GM11168 (cell line): ENCODE data around the gene ARHGEF26.

Experiments used
- in situ Hi-C: fragments of 300-500 bp; cut with MboI; formaldehyde crosslinking; loops from one replicate; pipeline ENCODE4 v1.12.0; 2022; ENCODE audit warnings: low sequenced_read_pairs; ENCODE audit not compliant: unreplicated experiment

The ARHGEF26 gene

DNA sequence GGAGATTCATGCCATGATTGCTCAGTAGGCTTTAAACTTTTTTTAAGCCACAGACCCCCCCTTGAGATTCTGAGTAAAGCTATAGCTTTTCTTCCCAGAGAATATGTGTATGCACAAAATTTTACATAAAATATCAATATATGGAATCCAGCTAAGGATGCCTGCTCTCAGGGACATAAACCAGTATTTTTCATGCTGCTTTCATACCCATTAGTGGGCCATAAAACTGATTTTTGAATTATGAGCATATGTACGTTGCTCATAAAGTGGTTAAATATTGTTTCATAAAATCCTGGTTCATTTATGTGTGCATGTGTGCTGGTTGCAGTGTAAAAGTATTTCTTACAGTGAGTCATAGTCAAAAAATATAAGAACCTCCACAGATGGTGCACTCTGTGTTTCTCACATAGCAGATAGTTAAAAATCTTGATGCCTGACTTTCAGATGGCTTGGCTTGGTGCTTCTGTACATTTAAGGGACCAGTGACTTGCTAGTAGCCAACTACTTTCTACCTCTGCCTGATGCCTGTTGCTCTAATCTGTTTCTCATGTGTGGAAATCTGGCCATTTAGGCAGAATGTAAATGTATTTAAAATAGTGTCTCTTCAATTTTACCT lies 71.9 kb downstream of the ARHGEF26 start:
- in situ Hi-C loops = no loop called here

DNA sequence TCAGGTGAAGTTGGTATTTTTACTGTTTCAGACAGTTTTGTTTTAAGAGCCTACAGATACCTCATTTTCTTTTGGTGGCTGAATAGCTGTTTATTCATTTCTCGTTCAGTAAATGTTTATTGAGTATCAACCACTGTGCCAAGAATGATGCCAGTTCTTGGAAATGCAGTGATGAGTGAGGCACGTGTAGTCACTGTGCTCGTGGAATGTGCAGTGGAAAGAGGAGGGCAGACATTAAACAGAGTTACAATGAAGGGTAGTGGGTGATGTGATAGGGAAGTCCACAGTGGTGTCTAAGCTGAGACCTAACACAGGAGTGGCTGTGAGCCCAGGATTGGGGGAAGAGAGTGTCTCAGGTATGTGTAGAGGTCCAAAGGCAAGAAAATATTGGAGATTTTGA lies 73.7 kb downstream of the ARHGEF26 start:
- in situ Hi-C loops = no loop called here

DNA sequence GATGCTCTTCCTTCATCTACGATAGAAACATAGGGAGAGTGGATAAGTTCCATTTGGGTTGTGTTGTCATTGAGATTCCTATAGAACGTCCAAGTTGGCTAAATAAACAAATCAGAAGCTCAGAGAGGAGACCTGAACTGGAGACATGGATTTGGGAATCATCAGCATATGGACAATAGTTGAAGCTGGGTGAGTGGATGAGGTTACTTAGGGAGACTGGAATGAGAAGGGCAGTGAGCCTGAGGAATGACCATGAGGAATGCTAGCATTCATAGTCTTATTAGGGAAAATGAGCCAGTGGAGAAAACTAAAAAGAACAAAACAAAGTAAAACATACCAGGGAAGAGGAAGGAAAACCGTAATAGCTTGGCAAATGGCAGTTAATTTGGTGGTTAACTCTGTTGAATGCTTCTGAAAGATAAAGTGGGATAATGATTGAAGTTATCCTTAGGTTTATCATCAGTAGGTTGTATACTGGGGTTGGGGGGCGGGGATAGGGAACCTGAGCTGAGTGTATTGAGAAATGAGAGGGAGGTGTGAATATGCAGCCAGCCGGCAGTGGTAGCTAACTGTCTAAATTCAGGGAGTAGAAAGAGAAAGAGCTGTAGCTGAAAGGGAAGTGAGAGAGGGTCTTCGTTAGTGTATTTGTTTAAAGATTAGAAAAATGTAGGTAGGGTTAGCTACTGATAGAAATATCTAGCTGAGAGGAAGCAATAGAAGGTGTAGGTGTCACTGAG lies 74.6 kb downstream of the ARHGEF26 start:
- in situ Hi-C loops = no loop called here

DNA sequence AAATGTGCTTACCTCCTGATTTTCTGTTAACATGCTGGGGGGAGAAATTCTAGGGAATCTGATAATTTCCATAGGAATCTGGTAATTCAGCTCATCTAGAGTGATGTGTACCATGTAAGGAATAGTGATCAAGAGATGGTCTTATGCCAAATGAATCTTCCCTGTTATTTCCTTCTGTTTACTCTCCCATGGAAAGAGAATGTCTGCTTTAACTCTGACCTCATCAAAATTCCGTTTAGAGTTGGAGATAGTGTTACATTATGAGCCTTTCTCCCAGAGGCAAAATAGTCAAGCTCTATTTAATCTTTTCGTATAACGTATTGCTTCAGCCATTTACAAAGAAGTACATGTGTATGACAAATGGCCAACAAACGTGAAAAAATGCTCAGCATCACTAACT lies 76.6 kb downstream of the ARHGEF26 start:
- in situ Hi-C loops = no loop called here

DNA sequence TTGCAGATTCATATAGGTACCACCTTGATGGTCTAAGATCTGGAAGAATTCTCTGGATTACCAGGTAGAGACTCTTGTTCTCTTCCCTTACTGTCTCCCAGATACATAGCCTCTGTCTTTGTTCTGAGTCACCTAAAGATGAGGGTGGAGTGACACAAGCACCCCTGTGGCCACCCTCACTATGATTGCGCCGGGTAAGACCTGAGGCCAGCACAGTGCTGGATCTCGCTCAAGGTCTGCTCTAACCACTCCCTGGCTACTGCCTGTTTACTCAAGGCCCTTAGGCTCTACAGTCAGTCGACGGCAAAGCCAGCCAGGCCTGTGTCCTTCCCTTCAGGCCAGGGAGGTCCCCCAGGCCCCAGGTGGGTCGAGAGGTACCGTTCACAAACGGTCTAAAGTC lies 88.3 kb downstream of the ARHGEF26 start:
- in situ Hi-C loops = no loop called here

DNA sequence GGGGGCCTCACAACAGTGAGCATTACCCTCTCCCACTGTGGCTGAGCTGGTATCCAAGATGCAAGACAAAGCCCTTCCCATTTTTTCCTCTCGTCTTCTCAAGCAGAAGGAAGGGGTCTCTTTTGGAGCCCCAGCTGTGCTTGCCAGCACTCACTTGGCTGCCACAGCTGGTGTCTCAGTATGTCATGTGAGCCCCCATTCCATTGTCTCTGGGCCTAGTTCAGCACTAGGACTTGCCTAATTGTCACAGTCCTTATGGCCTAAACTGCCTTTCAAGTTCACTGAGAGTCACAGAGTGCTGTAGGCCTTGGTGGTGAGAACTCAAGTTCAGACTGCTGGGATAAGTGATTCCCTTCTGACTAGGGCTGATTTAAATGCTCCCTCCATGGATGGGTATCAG lies 89.8 kb downstream of the ARHGEF26 start:
- in situ Hi-C loops = no loop called here

DNA sequence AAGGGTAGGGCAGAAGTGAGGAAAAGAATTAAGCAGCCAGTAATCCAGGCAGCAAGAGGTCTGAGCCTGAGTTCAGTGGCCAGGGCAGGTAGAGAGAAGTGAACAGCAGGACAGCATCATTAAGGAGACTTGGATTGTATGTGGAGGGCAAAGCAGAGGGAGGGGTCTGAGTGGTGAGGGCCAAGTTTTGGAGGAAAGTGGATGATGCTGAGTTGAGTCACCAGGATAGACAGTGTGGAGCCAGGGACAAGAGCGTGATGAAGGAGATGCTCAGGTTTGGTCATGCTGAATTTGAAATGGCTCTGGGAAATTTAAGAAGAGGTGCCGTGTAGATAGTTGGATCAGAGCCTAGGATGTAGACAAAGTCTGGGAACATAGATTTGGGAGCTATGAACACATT lies 93.1 kb downstream of the ARHGEF26 start:
- in situ Hi-C loops = no loop called here

DNA sequence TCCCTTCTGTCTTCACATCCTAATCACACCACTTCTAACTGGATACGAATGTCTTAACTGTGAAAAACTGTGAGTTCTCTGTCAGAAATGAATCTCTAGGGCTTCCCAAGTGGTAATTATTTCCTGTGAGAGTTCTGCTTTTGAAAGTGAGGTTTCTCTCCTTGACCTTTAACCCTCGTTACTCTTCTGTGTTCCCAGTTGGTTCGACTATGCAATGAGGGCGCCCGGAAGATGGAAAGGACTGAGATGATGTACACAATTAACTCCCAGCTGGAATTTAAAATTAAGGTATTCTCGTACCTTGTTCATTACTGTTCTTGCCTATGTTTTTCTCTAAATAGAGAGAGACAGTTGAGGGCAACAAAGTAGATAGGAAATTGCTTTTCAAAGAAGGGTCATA lies 96.5 kb downstream of the ARHGEF26 start:
- in situ Hi-C loops = no loop called here

DNA sequence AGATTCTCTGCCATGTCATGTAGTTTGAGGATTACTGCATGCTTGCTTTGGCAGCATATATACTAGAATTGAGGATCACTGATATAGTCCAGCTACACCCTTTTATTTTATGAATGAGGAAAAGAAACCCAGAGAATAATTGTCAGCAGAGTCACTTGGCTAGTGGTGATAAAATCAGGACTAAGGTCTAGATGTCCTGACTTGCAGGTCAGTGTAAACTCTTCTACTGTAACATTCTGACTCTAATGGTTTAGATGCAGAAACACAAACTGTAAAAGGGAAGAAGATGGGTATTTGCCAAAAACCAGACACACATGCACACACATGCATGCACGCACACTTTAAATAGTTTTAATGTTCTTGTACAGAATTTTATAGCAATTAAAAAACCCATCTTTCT lies 97.5 kb downstream of the ARHGEF26 start:
- in situ Hi-C loops = no loop called here

DNA sequence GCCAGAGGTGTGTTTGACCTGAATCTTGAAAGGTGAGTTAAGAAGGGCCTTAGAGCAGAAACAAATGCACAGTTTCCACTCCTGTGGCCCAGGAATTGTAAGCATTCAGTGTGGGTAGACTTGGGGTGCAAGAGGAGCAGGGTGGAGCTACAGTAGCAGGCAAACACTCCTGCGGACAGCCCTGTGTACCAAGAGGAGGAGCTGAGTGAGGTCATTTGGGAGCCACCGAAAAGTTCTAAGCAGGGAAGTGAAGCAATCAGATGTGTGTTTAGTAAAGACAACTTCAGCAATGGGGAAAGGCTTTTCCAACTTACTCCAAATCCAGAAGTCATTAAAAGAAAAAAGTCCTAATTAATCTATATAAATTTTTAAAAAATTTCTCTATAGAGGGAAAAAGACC lies 99.3 kb downstream of the ARHGEF26 start:
- in situ Hi-C loops = no loop called here

DNA sequence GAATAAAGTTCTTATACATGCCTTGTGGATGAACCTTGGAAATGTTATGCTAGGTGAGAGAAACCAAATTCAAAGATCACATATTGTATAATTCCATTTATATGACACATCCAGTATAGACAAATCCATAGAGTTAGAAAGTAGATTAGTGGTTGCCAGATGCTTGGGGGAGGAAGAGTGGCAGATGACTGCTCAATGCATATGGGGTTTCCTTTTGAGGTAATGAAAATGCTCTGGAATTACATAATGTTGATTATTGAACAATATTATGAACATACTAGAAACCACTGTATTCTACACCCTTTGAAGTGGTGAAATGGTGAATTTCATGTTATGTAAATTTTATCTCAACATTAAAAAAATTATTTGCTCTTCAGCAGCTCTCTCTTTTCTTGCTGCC lies 102.3 kb downstream of the ARHGEF26 start:
- in situ Hi-C loops = no loop called here

DNA sequence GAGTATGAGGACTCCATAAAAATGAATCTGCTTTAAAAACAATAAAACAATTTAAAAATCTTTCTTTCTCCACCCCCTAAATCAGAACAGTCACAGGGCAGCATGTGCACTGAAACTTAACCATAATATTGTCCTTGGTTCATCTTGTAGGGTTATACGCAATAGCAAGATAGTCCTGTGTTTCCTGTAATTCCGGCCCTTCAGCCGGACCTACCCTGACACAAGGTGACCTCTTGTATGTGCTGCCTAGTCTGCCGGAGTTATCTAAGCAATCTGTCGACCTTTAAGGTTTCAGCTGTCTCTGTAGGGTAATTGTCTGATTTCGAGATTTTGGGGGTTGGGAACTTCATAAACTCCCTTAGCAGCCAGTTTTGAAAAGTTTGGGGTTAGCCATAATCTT lies 103.2 kb downstream of the ARHGEF26 start:
- in situ Hi-C loops = no loop called here

DNA sequence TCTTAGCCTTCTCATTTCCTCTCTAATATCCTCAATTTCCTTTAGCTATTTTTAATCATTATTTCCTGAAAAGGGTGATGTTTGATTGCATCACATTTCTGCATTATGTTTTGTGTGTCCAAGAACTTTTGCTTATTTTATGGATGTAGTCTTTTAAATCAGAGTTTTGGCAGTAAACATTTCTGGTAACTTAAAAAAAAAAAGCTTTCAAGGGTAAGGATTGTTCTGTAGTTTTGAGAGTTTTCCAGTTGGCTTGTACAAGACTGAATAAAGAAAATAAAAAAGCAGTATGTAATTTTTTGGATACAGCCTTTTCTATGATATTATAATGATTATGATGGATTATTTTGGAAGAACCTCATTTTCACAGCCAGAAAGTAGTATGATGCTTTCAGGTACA lies 103.7 kb downstream of the ARHGEF26 start:
- in situ Hi-C loops = no loop called here

DNA sequence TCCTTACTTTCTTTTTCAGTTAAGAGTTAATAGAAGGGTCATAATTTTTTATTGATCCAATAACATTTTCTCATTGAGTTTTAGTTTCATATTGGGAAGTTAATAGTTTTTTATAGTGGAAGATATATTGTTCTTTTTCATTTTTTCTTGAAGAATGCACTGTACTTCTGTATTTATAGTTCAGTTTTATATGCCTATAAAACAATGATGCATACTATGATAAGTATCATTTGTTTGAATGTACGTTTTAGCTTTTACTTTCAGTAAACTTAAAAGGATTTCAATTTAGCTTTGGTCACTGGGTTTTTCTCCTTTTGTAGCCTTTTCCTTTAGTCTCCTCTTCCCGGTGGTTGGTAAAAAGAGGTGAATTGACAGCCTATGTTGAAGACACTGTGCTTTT lies 104.3 kb downstream of the ARHGEF26 start:
- in situ Hi-C loops = no loop called here

DNA sequence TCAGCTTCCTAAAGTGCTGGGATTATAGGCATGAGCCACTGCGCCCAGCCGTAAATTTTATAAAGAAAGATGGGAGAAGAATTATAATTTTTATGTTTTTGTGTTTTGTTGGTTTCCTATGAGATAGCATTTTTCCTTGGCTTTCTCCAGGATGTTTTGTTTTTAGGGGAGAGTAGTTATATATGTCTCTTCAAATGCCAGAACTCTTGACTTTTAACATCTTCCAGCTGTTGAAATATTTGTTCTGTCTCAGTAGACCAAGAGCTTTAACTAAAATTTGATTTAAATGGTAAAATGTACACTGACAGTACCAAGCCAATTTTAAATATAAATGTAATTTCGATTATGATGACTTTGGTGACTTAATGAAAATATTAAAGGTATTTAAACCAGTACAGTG lies 106.3 kb downstream of the ARHGEF26 start:
- in situ Hi-C loops = no loop called here

DNA sequence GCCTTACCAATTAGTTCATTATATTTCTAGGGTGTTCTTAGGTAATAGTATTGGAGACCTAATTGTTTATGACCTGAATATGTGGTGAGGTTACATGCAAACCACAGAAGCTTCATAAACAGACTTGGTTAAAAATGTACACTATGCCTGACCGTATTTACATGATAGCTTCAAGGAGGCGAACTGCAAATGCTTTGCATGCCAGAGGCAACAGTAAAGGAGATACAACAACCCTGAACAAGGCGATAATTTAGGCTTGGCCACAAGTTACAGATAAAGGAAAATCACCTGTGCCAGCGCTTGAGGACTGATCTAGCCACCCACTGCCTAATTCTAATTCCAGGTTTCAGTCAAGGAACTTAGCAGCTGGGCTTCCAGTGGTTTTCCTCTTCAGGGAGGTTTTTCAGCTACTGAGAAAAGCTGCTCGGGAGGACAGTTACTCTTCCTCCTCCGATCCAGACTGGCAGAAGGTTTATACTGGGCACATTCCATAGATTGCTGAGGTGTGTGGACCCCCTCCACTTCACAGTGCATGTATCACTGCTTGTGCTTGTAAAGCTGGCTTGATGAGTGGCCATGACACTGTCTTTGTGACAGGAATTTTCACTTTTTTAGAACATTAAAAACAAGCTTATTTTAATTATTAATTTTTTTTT lies 107.5 kb downstream of the ARHGEF26 start:
- in situ Hi-C loops = no loop called here

DNA sequence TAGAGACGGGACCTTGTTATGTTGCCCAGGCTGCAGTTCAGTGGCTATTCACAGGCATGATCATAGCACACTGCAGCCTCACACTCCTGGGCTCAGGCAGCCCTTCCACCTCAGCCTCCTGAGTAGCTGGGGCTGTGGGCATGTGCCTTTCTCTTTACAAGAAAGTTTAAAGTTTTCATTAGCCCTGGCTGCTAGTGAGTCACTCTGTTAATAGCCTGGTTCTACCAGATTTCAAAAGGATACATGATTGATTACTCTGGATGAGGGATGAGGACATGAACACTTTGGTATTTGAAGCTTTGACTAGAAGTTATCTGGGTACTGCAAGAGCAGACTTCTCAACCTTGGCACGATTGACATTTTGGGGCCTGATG lies 108.0 kb downstream of the ARHGEF26 start:
- in situ Hi-C loops = no loop called here

DNA sequence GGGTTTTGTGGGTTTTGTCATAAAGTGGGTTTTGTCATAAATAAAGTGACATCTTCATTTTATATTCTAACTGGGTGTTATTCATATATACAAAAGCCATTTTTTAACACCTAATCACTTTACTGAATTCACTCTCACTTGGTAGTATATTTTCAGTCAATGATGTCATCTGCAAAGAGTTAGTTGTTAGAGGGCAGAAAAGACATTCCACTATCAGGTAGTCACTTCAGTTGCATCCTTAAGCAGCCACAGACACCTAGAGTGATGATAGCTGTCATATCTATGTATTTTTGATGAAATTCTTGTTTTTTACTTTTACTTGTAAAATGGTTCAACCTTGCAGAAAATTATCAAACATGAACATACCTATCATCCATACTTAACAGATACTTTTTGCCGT lies 114.1 kb downstream of the ARHGEF26 start:
- in situ Hi-C loops = no loop called here

DNA sequence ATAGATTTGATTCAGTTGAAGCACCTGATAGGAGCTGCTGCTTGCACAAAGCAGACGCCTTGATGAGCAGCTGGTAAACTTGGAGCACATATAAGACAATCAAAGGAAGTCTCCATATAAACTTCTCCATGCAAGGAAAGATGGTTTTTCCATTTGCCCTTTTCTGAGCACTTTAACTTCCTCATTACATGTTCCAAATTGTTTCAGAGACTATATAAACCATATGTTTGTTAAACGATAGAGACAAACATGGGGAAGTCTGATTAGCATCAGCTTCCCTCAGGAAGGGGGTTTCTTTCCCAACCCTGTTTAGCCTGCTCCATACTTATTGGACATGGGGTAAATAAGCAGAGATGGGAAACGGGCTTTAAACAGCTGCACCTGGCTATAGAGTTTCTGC lies 115.1 kb downstream of the ARHGEF26 start:
- in situ Hi-C loops = no loop called here

DNA sequence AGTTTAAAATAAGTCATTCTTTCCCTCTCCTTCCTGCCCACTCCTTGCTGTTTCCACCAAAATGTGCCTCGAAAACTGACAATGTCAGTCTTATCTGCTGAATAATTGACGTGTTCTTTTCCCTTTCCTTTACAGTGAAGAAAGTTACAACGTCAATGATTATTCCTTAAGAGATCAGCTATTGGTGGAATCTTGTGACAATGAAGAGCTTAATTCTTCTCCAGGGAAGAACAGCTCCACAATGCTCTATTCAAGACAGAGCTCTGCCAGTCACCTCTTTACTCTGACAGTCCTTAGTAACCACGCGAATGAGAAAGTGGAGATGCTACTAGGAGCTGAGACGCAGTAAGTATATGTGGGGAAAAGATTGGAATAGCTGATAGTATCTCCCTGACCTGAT lies 119.0 kb downstream of the ARHGEF26 start:
- in situ Hi-C loops = no loop called here

DNA sequence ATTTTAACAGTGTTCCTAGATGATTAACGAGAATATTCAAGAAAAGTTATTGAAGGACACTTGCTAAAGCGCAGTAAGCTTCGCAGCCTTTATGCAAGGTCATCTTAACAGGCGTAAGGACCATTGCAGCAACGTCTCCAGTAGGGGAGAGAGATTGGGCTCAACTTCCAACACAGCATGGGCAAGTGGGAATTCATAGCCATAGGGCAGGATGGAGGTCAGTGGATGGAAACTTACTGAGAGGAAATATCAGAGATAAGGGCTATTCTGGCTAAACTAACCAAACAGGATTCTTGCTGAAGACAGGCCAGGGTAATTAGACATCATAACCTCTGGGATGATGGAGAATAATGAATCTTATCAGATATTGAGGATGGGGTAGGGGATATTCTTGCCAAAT lies 120.3 kb downstream of the ARHGEF26 start:
- in situ Hi-C loops = no loop called here

DNA sequence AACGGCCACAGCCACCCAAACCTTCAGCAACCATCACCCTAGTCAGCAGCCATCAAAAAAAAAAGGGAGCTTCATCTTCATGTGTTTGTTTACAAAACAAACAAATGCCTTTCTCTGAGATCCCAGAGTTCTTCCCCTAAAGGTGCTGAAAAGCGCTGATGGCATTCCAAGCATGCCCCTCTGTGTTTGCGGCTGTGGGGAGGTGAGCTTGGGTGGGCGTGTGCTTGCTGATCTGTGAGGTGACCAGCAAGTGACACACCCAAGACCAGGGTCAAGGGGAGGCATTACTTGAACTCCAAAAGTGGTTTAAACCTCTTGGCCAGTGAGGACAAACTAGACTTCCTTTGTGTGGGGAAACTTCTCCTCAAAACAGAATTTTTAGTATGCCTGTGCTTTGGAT lies 121.6 kb downstream of the ARHGEF26 start:
- in situ Hi-C loops = no loop called here
